Astrocyte of the spinal cord (primary cell): ENCODE results near the gene IQGAP2.

ENCODE experiments used
- DNase-seq: peaks from one replicate; pipeline ENCODE4 v3.0.0; 2011; ENCODE audit warnings: low read depth, low spot score
- H3K4me3 ChIP-seq: 2 replicates; pipeline ENCODE4 v1.5.1; 2011; ENCODE audit warnings: low read depth, mild to moderate bottlenecking, low read length, moderate library complexity
- in situ Hi-C: cut with HindIII; loops from 2 replicates; pipeline ENCODE4 v1.10.0; 2017; ENCODE audit warnings: low sequenced_read_pairs
- TF ChIP-seq, protein P1 (sequence below): IDR thresholded peaks from 2 replicates; pipeline ENCODE4 v1.5.1; 2012; ENCODE audit warnings: low read depth, mild to moderate bottlenecking, low read length, inconsistent platforms

Gene IQGAP2

DNA sequence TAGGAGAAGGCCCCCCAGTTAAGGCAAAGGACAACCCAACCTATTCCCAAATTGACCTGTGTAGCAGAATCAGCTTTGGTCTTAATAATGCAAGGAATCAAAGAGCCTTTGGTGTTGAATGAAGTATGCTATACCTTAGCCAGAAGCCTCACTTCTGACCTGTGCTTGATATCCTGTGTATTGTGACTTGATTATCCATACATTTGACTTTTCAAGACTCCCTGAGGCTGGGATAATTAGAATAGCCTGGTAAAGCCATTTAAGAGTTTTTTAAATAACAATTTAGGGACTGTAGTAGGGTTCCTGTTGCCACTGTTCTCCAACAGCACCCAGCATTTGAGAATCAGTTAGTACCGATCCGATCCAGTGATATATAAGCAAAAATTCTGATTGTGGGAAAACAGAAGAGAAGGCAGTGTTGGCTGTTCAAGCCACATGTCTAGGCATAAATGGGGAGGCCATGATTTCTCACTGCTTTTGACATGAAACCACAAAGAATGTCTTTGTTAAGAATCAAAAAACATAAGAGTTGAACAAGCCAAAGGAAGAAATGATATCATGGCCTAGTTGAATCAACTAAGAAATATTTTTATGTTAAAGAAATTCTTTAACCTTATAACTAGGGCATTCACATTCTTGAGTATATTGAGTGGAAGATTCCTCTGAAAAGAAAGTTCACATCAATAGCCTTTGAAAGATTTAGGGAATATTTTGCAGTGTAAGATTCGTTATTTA is 121.2 kb downstream of the IQGAP2 start:
- TF ChIP-seq, protein P1, sequence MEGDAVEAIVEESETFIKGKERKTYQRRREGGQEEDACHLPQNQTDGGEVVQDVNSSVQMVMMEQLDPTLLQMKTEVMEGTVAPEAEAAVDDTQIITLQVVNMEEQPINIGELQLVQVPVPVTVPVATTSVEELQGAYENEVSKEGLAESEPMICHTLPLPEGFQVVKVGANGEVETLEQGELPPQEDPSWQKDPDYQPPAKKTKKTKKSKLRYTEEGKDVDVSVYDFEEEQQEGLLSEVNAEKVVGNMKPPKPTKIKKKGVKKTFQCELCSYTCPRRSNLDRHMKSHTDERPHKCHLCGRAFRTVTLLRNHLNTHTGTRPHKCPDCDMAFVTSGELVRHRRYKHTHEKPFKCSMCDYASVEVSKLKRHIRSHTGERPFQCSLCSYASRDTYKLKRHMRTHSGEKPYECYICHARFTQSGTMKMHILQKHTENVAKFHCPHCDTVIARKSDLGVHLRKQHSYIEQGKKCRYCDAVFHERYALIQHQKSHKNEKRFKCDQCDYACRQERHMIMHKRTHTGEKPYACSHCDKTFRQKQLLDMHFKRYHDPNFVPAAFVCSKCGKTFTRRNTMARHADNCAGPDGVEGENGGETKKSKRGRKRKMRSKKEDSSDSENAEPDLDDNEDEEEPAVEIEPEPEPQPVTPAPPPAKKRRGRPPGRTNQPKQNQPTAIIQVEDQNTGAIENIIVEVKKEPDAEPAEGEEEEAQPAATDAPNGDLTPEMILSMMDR, result no peak
- no peak overlapping the region for H3K4me3 ChIP-seq
- in situ Hi-C loops, result no loop called here
- peak; percentile 14 for DNase-seq

DNA sequence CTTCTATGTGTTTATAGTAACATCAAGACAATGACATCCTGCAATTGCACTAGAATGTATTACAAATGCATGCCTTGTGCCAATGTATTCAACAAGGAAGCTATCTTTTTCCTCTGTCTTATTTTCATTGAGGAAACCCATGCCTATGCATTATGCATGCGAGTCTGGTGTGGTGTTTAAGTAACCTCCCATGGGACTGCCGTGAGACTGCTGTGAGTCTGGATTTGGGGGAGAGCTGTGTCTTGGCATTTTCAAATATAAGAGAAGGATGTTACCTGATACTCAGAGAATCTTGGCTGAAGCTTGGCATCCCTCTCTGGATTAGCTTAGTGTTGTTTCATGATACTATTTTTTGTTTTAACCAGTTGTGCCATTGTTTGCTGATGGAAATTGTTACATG is 121.8 kb downstream of the IQGAP2 start:
- in situ Hi-C loops, result no loop called here
- TF ChIP-seq, protein P1, result no peak
- H3K4me3 ChIP-seq, result no peak overlapping the region
- DNase-seq, result peak; percentile 10

DNA sequence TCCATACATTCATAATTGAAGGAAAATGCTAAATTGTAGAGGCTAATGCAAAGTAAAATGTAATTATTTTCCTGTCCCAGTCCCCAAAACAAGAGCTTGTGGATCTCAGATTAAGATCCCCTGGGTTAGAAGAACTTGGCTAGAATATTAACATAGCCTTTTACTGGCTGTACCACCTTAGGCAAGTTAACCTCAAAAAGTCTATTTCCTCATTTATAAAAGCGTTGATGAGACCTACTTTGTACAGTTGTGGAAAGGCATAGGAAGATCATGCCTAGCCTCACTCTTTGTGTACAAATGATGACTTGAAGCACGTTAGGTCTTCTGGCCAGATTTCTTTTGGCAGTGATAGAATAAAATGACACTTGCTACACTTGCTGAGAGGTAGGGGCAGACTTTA is 122.9 kb downstream of the IQGAP2 start:
- in situ Hi-C loops, result no loop called here
- H3K4me3 ChIP-seq, result no peak overlapping the region
- DNase-seq, result no peak
- TF ChIP-seq, protein P1, result no peak

DNA sequence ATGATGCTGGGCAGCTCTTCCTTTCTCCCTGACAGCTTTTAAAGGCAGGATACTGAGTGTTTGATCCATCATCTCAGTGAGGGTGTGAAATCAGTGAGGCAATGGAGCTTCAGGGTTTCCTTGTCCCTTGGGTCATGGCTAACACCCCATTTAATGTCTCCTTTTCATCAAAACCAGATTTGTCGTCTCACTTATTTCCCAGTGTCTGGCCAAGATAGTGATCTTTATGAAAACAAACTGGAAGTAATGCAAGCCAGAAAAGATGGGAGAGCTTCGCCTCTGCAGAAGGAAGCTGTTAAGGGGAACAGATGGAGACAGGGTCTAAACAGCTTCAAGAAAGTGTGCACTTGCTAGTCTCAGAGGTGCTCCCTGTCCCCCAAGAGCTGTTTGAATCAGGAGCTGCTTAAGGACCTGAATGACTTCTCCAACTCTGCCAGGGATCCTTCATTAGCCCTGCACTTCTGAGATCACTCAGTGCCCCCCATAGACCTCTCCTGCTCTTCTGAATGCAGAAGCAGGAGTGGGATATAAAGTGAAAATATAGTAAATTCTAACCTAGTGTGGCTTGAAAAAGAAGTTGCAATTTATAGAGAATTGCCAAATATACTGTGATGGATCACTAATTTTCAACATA is 124.0 kb downstream of the IQGAP2 start:
- DNase-seq, result no peak
- in situ Hi-C loops, result no loop called here
- no peak overlapping the region for H3K4me3 ChIP-seq
- TF ChIP-seq, protein P1, result no peak

DNA sequence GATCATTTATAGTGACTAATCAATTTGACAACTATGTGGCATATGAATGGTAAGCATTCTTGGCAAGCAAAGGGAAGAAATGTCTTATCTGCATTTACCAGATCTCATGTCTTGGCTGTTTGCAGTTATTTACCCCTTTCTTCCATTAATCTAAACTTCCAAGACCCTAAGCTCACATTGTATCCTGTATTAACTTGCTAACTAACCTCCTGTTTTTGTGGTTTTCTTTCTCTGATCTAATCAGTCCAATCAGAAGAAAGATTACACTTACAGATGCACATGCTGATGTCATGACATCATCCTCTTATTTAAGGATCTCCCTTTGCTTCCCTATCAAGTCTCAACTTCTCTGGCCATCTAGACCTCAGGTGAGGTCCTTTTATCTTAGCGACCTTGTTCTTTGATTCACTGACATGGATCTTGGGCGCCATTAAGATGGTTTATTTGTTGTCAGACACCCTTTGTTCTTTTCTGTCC is 124.6 kb downstream of the IQGAP2 start:
- TF ChIP-seq, protein P1, result no peak
- H3K4me3 ChIP-seq, result no peak overlapping the region
- in situ Hi-C loops, result no loop called here
- DNase-seq, result peak; percentile 19

DNA sequence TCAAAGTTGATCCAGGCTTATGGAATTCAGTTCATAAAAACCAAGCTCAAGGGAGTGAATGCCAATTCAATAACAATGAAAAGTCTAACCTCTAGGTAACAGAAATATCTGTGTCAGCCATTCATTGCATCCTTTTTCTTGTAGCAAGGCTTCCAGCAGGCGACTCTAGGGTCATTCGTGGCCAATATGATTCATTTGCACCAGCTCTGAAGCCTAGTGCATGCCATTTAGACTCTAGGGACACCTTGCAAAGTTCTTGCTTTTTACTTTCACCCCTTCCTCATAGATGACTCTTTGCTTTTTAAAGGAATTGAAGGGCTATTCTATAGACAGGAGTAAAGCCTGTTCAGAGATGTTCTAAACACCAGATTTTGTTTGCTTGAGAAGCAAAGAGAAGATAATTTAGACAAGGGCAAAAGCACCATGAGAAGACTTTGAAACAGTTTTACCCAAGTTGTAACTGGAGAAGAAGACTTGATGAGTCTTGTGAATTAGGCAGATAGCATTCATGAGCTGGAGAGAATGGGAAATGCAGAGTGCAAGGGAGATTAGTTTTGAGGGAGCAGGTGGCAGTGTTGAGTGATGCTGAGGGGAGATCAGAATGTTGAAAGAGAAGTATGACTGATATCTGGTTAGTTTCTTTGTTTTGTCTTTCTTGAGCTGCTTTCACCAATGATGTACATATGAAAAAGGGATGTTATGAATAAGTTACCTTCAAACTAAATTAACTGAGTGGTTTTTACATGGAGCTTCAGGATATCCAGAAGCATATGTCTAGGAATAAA is 125.7 kb downstream of the IQGAP2 start:
- TF ChIP-seq, protein P1, result no peak
- DNase-seq, result no peak
- in situ Hi-C loops, result no loop called here
- H3K4me3 ChIP-seq, result no peak overlapping the region
